ENCODE data around the gene RELB. TPM values are rescaled to one million over a fixed set of nuclear protein-coding genes. Genes with fewer than 3 reads are reported as not detected.

Gene RELB
- total RNA-seq, 4 donors from 2014 or later = 4.8 to 11.8 (median 7.6) TPM

- intact Hi-C loops (cut with DNase I) = no loop called here
- H3K4me3 ChIP-seq = no peak overlapping the region
- TF ChIP-seq POLR2A (IDR thresholded peaks at IDR 0.05) (no peak), CTCF (IDR thresholded peaks at IDR 0.05) (no peak)
- H3K9me3 ChIP-seq = no peaks in the 10 kb centered on the region
- peaks cover 0 to 32% (median 0%) of the 10 kb centered on the region in 3 donors for H3K36me3 ChIP-seq
- DNase-seq = no peak
- no peak overlapping the region for H3K27ac ChIP-seq
- H3K4me1 ChIP-seq = peaks cover 7 to 16% (median 11%) of the 10 kb centered on the region in 3 donors
- H3K27me3 ChIP-seq = no peaks in the 10 kb centered on the region
- 84 to 95% methylated on average over 4 of the region's 4 CpGs for WGBS, 2 donors
Measured at GRCh38 chr19:45003485-45003884, 2.2 kb downstream of the RELB start.

DNA sequence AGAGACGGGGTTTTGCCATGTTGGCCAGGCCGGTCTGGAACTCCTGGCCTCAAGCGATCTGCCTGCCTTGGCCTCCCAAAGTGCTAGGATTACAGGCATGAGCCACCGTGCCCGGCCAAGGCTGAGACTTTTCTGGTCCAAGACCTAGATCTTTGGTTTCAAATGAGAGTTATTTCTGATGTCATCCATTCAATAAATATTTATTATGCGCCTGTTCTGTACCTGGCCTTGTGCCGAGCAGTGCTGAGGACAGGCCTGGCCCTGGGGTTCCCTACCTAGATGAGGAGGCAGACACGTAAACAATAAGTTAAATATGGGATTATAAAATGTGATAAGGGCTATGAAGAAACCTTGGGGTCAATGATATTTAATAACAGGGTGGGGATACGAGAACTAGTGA is 4.5 kb downstream of the RELB start:
- peaks cover 7 to 13% (median 10%) of the 10 kb centered on the region in 3 donors for H3K4me1 ChIP-seq
- no peaks in the 10 kb centered on the region for H3K9me3 ChIP-seq
- no peak for TF ChIP-seq POLR2A (IDR thresholded peaks at IDR 0.05)
- TF ChIP-seq CTCF (IDR thresholded peaks at IDR 0.05) = no peak
- no peaks in the 10 kb centered on the region for H3K27me3 ChIP-seq
- intact Hi-C loops (cut with DNase I) = no loop called here
- H3K36me3 ChIP-seq = peaks cover 0 to 36% (median 0%) of the 10 kb centered on the region in 3 donors
- H3K27ac ChIP-seq = no peak overlapping the region
- 80 to 93% methylated on average over 9 of the region's 9 CpGs for WGBS, 2 donors
- no peak for DNase-seq
- H3K4me3 ChIP-seq = no peak overlapping the region

DNA sequence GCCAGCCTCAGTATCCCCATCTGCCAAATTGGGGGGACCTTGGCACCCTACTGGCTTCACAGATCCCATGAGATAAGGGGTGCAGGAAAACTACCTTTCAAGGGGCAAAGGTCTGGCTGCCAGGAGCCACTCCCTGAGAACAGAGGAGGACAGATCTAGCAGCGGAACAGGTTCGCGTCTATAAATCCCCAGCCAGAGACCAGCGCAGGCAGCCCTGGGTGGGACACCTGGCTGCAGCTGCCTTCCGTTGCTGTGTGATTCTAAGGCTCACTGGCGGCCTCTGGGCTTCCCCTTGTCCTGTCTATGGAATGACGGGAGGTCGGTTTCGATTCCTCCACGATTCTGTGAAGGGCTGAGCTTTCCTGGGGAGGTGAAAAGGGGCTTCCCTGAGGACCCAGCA is 7.3 kb downstream of the RELB start:
- Histone ChIP-seq H3K36me3 (peaks cover 0 to 54% (median 0%) of the 10 kb centered on the region in 3 donors), H3K9me3 (no peaks in the 10 kb centered on the region), H3K4me3 (no peak overlapping the region), H3K27me3 (no peaks in the 10 kb centered on the region), H3K4me1 (no peaks in the 10 kb centered on the region), H3K27ac (no peak overlapping the region)
- no peak for DNase-seq
- TF ChIP-seq CTCF (IDR thresholded peaks at IDR 0.05) = no peak
- no peak for TF ChIP-seq POLR2A (IDR thresholded peaks at IDR 0.05)
- WGBS, 2 donors = 40 to 79% methylated on average over 1 to 8 of the region's 10 CpGs
- intact Hi-C loops (cut with DNase I) = no loop called here

GRCh38 chr19:45009625-45010255 is 8.5 kb downstream of the RELB start:
- no peak overlapping the region for H3K27ac ChIP-seq
- intact Hi-C loops (cut with DNase I) = no loop called here
- H3K27me3 ChIP-seq = no peaks in the 10 kb centered on the region
- DNase-seq = no peak
- TF ChIP-seq CTCF (IDR thresholded peaks at IDR 0.05) (no peak), POLR2A (IDR thresholded peaks at IDR 0.05) (no peak)
- H3K36me3 ChIP-seq = peaks cover 0 to 56% (median 0%) of the 10 kb centered on the region in 3 donors
- no peak overlapping the region for H3K4me3 ChIP-seq
- 90 to 96% methylated on average over 5 to 6 of the region's 9 CpGs for WGBS, 2 donors
- H3K9me3 ChIP-seq = no peaks in the 10 kb centered on the region
- H3K4me1 ChIP-seq = no peaks in the 10 kb centered on the region

DNA sequence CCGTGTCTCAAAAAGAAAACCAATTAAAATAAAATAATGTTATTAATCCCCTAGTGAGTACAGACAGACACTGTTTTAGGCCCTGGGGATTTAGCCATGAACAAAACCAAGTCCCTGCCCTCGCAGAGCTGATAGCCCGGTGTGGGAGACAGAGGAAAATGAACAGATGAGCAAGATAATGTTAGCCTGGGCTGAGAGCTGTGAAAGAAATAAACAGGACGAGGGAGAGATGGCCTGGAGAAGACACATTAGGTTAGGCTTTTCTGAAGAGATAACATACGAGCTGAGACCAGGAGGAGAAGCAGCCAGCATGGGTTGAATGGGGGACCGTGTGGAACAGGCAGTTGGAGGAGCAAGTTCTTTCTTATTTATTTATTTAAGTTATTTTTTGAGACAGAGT is 9.0 kb downstream of the RELB start:
- no peak overlapping the region for H3K4me3 ChIP-seq
- 65 to 71% methylated on average over 6 of the region's 6 CpGs for WGBS, 2 donors
- no peaks in the 10 kb centered on the region for H3K27me3 ChIP-seq
- intact Hi-C loops (cut with DNase I) = no loop called here
- peaks cover 0 to 61% (median 0%) of the 10 kb centered on the region in 3 donors for H3K36me3 ChIP-seq
- no peak for DNase-seq
- no peaks in the 10 kb centered on the region for H3K4me1 ChIP-seq
- H3K9me3 ChIP-seq = no peaks in the 10 kb centered on the region
- TF ChIP-seq CTCF (IDR thresholded peaks at IDR 0.05) (no peak), POLR2A (IDR thresholded peaks at IDR 0.05) (no peak)
- H3K27ac ChIP-seq = no peak overlapping the region
